GM19452 (cell line): ENCODE data around the gene ADISSP.

Source experiments
- ATAC-seq: cut with Tn5 transposase; IDR thresholded peaks from one replicate; pipeline ENCODE4 v1.9.1; 2021; ENCODE audit not compliant: unreplicated experiment

The ADISSP gene

GRCh38 chr20:3720068-3720467 is 47.5 kb downstream of the ADISSP start:
- no peak for ATAC-seq

DNA sequence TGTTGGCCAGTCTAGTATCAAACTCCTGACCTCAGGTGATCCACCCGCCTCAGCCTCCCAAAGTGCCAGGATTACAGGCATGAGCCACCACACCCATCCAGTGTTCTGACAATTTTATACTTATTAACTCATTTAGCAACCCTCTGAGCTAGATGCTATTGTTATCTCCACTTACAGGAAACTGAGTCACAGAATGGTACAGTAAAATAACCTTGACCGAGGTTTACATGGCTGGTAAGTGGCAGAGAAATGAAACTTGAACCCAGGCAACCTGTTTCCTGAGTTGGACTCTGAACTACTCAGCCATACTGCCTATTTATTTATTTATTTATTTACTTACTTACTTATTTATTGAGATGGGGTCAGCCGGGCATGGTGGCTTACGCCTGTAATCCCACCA is 48.5 kb downstream of the ADISSP start:
- ATAC-seq: no peak

DNA sequence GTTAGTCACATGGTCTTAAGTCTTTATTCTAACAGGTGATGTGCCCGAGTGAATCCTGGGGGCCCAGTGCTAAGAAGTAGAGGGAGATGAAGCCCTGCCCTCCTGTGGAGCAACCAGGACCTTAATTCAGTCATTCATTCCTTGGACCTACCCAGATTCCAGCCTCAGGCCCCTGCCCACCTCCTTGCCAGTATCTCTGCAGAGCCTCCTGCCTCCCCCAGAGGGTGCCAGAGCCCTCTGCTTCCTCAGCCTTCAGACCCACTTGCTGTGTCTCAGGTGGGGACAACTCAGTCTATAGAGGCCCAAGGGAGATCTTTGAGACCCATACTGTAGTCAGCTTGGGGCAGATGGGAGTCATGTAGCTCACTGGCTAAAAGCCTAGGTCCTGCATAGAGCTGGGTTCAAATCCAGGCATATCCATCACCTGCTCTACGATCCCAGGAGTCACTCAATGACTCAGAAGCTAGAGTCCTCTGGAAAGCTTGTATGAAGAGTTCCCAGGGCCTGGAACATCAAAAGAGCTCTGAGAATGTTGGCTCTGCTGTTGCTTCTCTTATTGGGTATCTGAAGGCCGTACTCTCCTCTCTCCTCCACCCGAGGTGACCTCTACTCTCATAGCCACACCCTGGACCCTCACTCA is 51.2 kb downstream of the ADISSP start:
- no peak for ATAC-seq

GRCh38 chr20:3714092-3714491 is 53.5 kb downstream of the ADISSP start:
- ATAC-seq: no peak

DNA sequence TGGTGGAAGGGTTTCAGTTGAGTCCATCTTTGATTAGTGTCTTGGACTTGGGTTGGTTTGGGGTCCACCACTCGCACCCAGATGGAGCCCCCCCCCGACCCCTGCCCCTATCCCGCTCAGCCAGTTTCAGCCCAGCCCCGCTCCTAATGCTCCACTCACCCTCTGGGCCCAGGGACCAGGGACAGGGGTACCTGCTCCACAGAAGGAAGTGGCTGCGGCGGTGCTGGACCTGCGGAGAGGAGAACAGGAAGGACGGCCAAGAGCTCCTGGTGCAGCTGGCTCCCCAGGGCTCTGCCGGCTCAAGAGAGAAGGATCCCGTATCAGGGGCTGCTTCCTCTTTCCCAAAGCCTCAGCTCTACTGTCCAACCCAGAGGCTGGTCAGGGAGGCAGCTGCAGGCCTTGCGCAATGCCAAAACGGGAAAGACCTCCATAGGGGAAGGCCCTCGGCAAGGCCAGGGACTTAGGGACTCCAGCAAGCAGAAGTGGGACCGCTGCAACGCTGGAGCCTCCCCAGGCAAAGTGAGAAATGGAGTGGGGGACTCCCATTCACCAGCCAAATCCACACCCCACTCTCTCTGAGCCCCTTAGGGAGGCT is 55.2 kb downstream of the ADISSP start, which contains the start of gene SIGLEC1:
Gene SIGLEC1, minus strand, starts transcription at position 322 of the 595 bp plus-strand sequence. CDS start 5,472 bp downstream, outside the sequence.
- no peak for ATAC-seq

DNA sequence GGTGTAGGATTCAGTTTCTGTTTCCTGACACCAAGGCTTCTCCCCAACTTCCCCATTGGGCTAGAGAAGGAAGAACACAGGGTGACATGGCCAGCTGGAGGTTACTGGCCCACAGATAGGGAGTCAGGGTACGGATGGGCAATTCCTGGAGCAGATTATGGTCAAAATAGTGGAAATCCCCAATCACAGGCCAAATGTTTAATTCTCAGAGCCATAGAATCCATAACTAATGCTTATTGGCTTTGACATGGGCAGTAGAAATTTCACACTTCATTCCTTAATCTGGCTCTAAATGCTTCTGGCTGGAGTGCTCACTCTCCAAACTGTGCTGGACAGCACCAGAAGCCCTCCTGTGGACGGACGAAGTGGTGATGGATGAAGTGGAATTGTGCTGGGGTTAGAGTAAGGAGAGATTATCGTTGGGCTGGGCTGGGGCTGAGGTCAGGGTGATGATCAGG is 56.0 kb downstream of the ADISSP start:
- no peak for ATAC-seq

DNA sequence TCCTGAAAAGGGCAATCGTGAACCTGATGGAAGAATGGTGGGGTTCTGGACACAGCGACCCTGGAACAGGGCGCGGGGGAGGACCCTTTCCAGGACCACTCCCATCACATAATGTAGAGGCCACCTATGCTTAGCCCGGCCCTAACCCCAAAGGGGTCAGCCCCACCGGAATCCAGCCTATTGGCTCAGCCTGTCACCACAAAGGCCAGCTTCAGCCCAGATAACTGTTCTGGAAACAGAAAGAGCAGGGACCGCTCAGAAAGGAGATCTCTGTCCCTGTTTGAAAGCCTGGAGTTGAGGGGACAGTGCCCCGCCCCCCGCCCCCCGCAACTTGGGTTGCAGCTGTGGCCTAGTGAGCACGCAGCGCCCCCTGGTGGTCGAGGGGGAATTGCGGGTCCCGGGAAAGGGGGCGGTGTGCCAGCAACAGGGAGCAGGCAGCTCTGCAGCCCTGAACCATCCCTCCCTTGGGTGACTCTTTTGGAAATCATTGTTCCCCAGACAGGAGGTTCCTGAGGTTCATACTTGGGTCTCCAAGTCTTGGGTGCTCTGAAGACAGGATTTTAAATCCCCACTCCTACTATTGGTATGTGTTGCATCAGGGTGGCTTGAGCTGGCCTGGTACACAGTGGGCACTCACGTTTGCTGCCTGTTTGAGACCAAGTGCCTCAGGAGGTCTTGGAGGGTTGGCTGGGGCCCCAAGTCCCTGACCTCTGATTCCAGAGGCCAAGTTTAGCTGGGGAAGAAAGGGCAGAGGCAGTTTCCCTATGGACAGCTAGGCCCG is 56.7 kb downstream of the ADISSP start:
- no peak for ATAC-seq

- ATAC-seq: no peak
Observed at GRCh38 chr20:3710011-3710466, 57.5 kb downstream of the ADISSP start.

DNA sequence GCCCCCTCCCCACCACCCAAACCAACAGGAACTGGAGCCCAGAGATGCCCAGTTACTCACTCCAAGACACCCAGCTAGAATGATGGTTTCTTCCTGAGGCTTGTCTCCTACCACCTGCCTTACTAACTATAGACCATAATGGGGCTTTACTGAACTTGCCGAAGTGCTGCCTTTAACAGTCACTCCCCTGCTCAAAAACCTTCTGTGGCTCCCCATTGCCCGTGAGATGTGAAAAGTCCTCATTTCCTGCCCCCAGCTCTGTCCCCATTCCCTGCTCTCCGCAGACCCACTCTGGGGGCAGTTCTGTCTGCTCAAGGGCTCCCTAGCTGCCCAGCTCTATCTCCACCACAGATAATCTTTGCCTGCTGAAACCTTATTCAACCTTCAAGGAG is 60.0 kb downstream of the ADISSP start:
- no peak for ATAC-seq

- ATAC-seq: no peak
Observed at GRCh38 chr20:3706774-3707507, 60.6 kb downstream of the ADISSP start.

GRCh38 chr20:3705970-3706739 is 61.4 kb downstream of the ADISSP start:
- no peak for ATAC-seq

DNA sequence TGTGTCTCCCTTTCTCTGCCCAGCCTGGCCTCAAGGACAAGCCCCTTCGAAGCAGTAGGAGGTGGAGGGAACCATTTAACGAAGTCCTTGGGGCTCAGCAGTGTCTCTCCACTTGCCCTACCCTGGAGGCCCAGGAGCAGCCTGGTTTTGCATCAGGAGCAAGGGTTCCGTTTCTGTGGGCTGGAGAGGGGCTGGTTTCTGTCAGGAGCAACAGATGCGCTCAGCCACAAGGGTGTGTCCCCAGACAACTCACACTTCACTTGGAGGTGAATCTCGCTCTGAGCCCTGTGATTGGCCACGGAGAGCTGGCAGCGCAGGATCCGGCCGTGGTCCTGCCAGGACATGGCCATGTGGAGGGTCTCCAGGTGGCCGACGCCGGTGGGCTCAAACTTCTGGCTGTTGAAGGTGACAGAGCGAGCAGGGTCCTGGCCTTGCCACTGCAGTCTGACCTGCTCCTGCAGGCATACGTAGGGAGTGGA is 62.0 kb downstream of the ADISSP start:
- no peak for ATAC-seq

DNA sequence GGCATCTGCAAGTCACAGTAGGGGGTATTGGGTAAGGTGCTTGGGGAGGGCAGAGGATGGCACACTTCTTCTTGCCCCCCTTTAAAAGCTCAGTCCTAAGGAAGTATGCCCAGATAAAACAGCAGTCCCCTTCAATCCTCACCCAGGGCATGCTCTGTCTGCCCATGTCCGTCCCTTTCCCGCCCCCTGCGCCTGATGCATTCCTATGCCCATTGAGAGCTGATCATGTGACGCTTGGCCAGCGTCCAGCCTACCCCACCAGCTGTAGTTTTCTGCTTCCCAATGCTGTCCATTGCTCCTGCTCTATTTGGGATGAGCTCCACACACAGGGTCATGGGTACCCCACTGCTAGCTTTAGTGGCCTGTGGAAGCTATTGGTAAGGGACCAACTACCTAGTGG is 63.5 kb downstream of the ADISSP start:
- ATAC-seq: no peak
